Gastroesophageal sphincter (tissue), 3 donors: ENCODE data around the gene ZNF335.

Experiments
- CTCF ChIP-seq, 4 experiments: fragments of 200-600 bp in 2 of 4; fragments of 450-650 bp in 2 of 4; sonication (generic) in 1 of 4; IDR thresholded peaks; one replicate each; pipeline ENCODE4 v1.5.1; 2017 to 2019; ENCODE audit warnings: antibody characterized with exemption in 4 of 4, mild to moderate bottlenecking in 2 of 4, moderate library complexity in 2 of 4
- POLR2AphosphoS5 ChIP-seq: sonication (generic); formaldehyde crosslinking; IDR thresholded peaks from one replicate; pipeline ENCODE4 v1.6.1; 2017; ENCODE audit warnings: antibody characterized with exemption

DNA sequence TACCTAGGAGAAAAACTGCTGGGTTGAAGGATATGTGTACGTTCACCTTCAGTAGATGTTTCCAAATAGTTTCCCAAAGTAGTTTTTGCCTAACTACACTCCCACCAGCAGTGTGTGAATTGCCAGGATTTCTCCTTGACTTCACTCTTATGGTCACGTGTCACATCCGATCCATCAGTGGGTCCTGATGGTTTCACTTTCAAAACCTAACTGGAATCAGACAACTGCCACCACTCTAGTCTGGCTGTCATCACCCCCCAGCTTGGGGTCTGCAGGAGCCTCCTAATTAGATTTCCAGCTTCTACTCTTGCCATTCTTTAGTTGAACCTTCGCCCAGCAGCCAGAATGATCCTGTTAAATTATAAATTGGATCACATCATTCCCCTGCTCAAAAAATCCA is 48.6 kb upstream of the ZNF335 start:
- TF ChIP-seq CTCF (IDR thresholded peaks at IDR 0.05) (no peak), POLR2AphosphoS5 (no peak)
